WTC11 (cell line): ENCODE results near the gene SLC25A25. TPM values are rescaled to one million over a fixed set of nuclear protein-coding genes. Genes with fewer than 3 reads are reported as not detected.

Source experiments
- ATAC-seq: fragments of 200-7000 bp; cut with Tn5 transposase; 2 replicates; pipeline ENCODE4 v1.10.0; 2021; ENCODE audit warnings: mild to moderate bottlenecking, moderate library complexity
- CTCF ChIA-PET: fragments of 300-600 bp; sonication (Branson Sonifier 250); formaldehyde crosslinking; loops from one replicate; lab custom pipeline; 2021; ENCODE audit warnings: antibody characterized with exemption; lab: Charles Lee
- POLR2A ChIA-PET: fragments of 350-600 bp; sonication (Branson Sonifier 250); formaldehyde crosslinking; loops from one replicate; lab custom pipeline; 2021; ENCODE audit warnings: antibody characterized with exemption; lab: Charles Lee
- DNase-seq: peaks from one replicate; pipeline ENCODE4 v3.0.0; 2021; ENCODE audit warnings: low spot score
- H3K27ac Mint-ChIP-seq: 2 replicates; pipeline ENCODE4 v1.8.0; 2021; ENCODE audit warnings: mixed read lengths
- H3K27me3 Mint-ChIP-seq: 2 replicates; pipeline ENCODE4 v1.8.0; 2021; ENCODE audit warnings: low read depth, mild to moderate bottlenecking, moderate library complexity, mixed read lengths
- H3K36me3 Mint-ChIP-seq: 2 replicates; pipeline ENCODE4 v1.8.0; 2021; ENCODE audit warnings: mixed read lengths
- H3K4me1 Mint-ChIP-seq: 2 replicates; pipeline ENCODE4 v1.8.0; 2022; ENCODE audit warnings: mixed read lengths
- H3K4me3 Mint-ChIP-seq: 2 replicates; pipeline ENCODE4 v1.8.0; 2021; ENCODE audit warnings: mild to moderate bottlenecking, moderate library complexity, mixed read lengths
- H3K9me3 Mint-ChIP-seq: 2 replicates; pipeline ENCODE4 v1.8.0; 2021; ENCODE audit warnings: mixed read lengths
- CREB1 ChIP-seq: sonication (generic); formaldehyde crosslinking; IDR thresholded peaks from 2 replicates; pipeline ENCODE4 v1.8.0; 2023; ENCODE audit warnings: mild to moderate bottlenecking, missing genetic modification reagents
- ESRRA ChIP-seq: sonication (generic); formaldehyde crosslinking; IDR thresholded peaks from 2 replicates; pipeline ENCODE4 v1.8.1; 2022; ENCODE audit warnings: mild to moderate bottlenecking, missing genetic modification reagents, borderline replicate concordance
- ETV6 ChIP-seq: sonication (generic); formaldehyde crosslinking; IDR thresholded peaks from 2 replicates; pipeline ENCODE4 v1.8.1; 2022; ENCODE audit warnings: mild to moderate bottlenecking, missing genetic modification reagents
- FOXK1 ChIP-seq: sonication (generic); formaldehyde crosslinking; IDR thresholded peaks from 2 replicates; pipeline ENCODE4 v1.8.0; 2022; ENCODE audit warnings: mild to moderate bottlenecking, moderate library complexity, missing genetic modification reagents
- IRF2 ChIP-seq: sonication (generic); formaldehyde crosslinking; IDR thresholded peaks from 2 replicates; pipeline ENCODE4 v1.8.0; 2022; ENCODE audit warnings: low read depth, missing genetic modification reagents, borderline replicate concordance
- JUN ChIP-seq: sonication (generic); formaldehyde crosslinking; IDR thresholded peaks from 2 replicates; pipeline ENCODE4 v1.8.0; 2023; ENCODE audit warnings: mild to moderate bottlenecking, missing genetic modification reagents
- MXD4 ChIP-seq: fragments of 250-450 bp; sonication (Bioruptor Pico); IDR thresholded peaks from 2 replicates; pipeline ENCODE4 v1.8.0; 2021; ENCODE audit warnings: mild to moderate bottlenecking, moderate library complexity, borderline replicate concordance
- NFYB ChIP-seq: sonication (generic); formaldehyde crosslinking; conservative IDR thresholded peaks from 2 replicates; pipeline ENCODE4 v1.8.0; 2022; ENCODE audit warnings: low read depth, missing genetic modification reagents
- OVOL2 ChIP-seq: fragments of 250-450 bp; sonication (Bioruptor Pico); IDR thresholded peaks from 2 replicates; pipeline ENCODE4 v1.9.0; 2021; ENCODE audit warnings: mild to moderate bottlenecking, borderline replicate concordance
- RORB ChIP-seq: fragments of 250-450 bp; sonication (Bioruptor Pico); IDR thresholded peaks from 2 replicates; pipeline ENCODE4 v1.9.0; 2021; ENCODE audit warnings: mild to moderate bottlenecking
- SMAD3 ChIP-seq: sonication (generic); formaldehyde crosslinking; IDR thresholded peaks from 2 replicates; pipeline ENCODE4 v1.8.0; 2022; ENCODE audit warnings: missing genetic modification reagents, mild to moderate bottlenecking, borderline replicate concordance
- SP1 ChIP-seq: sonication (generic); formaldehyde crosslinking; conservative IDR thresholded peaks from 2 replicates; pipeline ENCODE4 v1.8.1; 2022; ENCODE audit warnings: missing genetic modification reagents
- TP53 ChIP-seq: sonication (generic); formaldehyde crosslinking; IDR thresholded peaks from 2 replicates; pipeline ENCODE4 v1.8.1; 2023; ENCODE audit warnings: mild to moderate bottlenecking, missing genetic modification reagents
- ZBTB21 ChIP-seq: sonication (generic); formaldehyde crosslinking; IDR thresholded peaks from 2 replicates; pipeline ENCODE4 v1.8.1; 2023; ENCODE audit warnings: mild to moderate bottlenecking, missing genetic modification reagents, borderline replicate concordance
- ZNF671 ChIP-seq: fragments of 250-450 bp; sonication (Bioruptor Pico); IDR thresholded peaks from 2 replicates; pipeline ENCODE4 v1.8.0; 2021; ENCODE audit warnings: mild to moderate bottlenecking
- total RNA-seq: library from RNA; stranded (reverse); gene quantifications from 3 replicates; pipeline ENCODE4 v1.2.3, GENCODE V29; 2021
- TF ChIP-seq, protein P1 (sequence below): fragments of 250-450 bp; sonication (Bioruptor Pico); IDR thresholded peaks from 2 replicates; pipeline ENCODE4 v1.9.0; 2021; ENCODE audit warnings: mild to moderate bottlenecking
- TF ChIP-seq, protein P2 (sequence below): fragments of 250-450 bp; sonication (Bioruptor Pico); IDR thresholded peaks from 2 replicates; pipeline ENCODE4 v1.8.0; 2021; ENCODE audit warnings: mild to moderate bottlenecking
- TF ChIP-seq, protein P3 (sequence below): sonication (generic); formaldehyde crosslinking; IDR thresholded peaks from 2 replicates; pipeline ENCODE4 v1.8.0; 2023; ENCODE audit warnings: missing genetic modification reagents, mild to moderate bottlenecking, borderline replicate concordance
- TF ChIP-seq, protein P4 (sequence below): sonication (generic); formaldehyde crosslinking; IDR thresholded peaks from 2 replicates; pipeline ENCODE4 v1.8.1; 2022; ENCODE audit warnings: missing genetic modification reagents, borderline replicate concordance
- TF ChIP-seq, protein P5 (sequence below): fragments of 250-450 bp; sonication (Bioruptor Pico); IDR thresholded peaks from 2 replicates; pipeline ENCODE4 v1.9.0; 2021; ENCODE audit warnings: moderate library complexity, mild to moderate bottlenecking, inconsistent platforms, borderline replicate concordance
- TF ChIP-seq, protein P6 (sequence below): sonication (generic); formaldehyde crosslinking; IDR thresholded peaks from 2 replicates; pipeline ENCODE4 v1.8.1; 2023; ENCODE audit warnings: mild to moderate bottlenecking, missing genetic modification reagents, borderline replicate concordance
- TF ChIP-seq, protein P7 (sequence below): sonication (generic); formaldehyde crosslinking; IDR thresholded peaks from 2 replicates; pipeline ENCODE4 v1.8.0; 2023; ENCODE audit warnings: missing genetic modification reagents
- TF ChIP-seq, protein P8 (sequence below): sonication (generic); formaldehyde crosslinking; IDR thresholded peaks from 2 replicates; pipeline ENCODE4 v1.8.0; 2022; ENCODE audit warnings: mild to moderate bottlenecking, missing genetic modification reagents

The SLC25A25 gene
- total RNA-seq, 1 experiment from 2014 or later, result 17.4 TPM

DNA sequence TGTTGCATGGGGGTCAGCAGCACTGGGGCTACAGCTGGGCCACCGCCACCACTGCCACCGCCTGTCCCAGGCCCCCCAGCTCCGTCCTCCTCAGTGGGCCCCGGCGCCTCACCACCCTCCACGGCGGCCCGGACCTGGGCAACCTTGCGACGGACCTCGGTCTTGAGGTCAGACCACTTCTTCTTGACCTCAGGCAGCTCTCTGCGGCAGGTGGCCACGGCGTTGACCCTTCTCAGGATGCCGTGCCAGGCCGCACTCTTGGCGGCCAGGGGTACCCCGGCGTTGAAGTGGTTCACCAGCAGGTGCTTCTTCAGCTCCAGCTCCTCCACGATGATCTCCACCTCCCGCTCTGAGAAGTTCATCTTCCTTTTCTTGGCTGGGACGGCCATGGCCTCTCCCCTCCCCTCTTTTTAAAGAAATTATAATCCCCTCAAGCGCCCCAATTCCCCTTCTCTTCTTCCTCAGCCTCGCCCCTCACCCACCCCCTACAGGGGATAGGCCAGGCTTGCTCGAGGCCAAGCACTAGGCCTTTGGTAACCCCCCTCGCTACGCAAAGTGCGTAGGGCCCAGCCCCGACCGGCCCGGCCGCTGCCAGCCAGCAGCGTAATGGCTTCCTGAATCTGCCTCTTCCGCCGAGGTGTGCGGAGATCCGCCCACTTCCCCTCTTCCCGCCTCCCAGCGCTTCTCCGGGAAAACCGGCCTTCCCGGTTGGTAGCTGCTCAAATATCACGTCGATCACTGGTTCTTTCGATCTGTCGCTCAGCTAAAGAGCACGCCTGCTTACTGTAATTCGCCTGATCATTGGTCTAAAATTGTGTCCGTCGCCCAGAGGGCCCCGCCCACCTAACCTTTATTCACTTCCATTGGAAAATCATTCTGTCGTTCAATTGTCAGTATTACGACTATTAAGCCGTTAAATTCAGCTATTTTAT lies 1.1 kb upstream of the SLC25A25 start, which contains the start of gene NAIF1:
TSS of gene NAIF1 (minus strand) at position 608 of the 932 bp plus-strand sequence. CDS start at position 389, 219 bp downstream.
- peak; percentile 78 for ATAC-seq
- no peaks in the 10 kb centered on the region for H3K27me3 Mint-ChIP-seq
- H3K9me3 Mint-ChIP-seq, result no peaks in the 10 kb centered on the region
- ChIA-PET CTCF (interaction anchor here (0.6 to 3.5 kb wide), 21 partner anchors 10 to 563 kb away, joined by 3 to 31 read pairs (median 4); partner anchors contain the start of gene PIP5KL1), POLR2A (interaction anchor here (0.5 to 2.2 kb wide), 10 partner anchors 16 to 435 kb away, joined by 3 to 11 read pairs (median 4); no protein-coding TSS in a partner anchor)
- H3K27ac Mint-ChIP-seq, result no peak within 1 kb of the TSS
- DNase-seq, result peak; percentile 98
- no peaks in the 10 kb centered on the region; the same call in 1 of the 2 replicates for H3K36me3 Mint-ChIP-seq
- peak within 1 kb of the TSS; percentile 85; the same call in 1 of the 2 replicates for H3K4me3 Mint-ChIP-seq
- peaks cover 28% of the 10 kb centered on the region for H3K4me1 Mint-ChIP-seq
- TF ChIP-seq, protein P1, sequence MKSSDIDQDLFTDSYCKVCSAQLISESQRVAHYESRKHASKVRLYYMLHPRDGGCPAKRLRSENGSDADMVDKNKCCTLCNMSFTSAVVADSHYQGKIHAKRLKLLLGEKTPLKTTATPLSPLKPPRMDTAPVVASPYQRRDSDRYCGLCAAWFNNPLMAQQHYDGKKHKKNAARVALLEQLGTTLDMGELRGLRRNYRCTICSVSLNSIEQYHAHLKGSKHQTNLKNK (CRISPR knock-in tag), result no peak
- TF ChIP-seq CREB1 (CRISPR knock-in tag) (no peak), MXD4 (CRISPR knock-in tag) (no peak), FOXK1 (CRISPR knock-in tag) (no peak), TP53 (CRISPR knock-in tag) (no peak), IRF2 (CRISPR knock-in tag) (no peak), SMAD3 (no peak), ETV6 (CRISPR knock-in tag) (0 out of 2 replicates have a peak, but pooled peaks have one; percentile 14), SP1 (CRISPR knock-in tag) (peak; percentile 98), NFYB (CRISPR knock-in tag) (peak; percentile 95), JUN (CRISPR knock-in tag) (no peak), ESRRA (CRISPR knock-in tag) (no peak), ZNF671 (CRISPR knock-in tag) (no peak), RORB (CRISPR knock-in tag) (no peak), OVOL2 (no peak), ZBTB21 (CRISPR knock-in tag) (no peak)
- TF ChIP-seq, protein P2, sequence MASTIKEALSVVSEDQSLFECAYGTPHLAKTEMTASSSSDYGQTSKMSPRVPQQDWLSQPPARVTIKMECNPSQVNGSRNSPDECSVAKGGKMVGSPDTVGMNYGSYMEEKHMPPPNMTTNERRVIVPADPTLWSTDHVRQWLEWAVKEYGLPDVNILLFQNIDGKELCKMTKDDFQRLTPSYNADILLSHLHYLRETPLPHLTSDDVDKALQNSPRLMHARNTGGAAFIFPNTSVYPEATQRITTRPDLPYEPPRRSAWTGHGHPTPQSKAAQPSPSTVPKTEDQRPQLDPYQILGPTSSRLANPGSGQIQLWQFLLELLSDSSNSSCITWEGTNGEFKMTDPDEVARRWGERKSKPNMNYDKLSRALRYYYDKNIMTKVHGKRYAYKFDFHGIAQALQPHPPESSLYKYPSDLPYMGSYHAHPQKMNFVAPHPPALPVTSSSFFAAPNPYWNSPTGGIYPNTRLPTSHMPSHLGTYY, result no peak
- TF ChIP-seq, protein P3, sequence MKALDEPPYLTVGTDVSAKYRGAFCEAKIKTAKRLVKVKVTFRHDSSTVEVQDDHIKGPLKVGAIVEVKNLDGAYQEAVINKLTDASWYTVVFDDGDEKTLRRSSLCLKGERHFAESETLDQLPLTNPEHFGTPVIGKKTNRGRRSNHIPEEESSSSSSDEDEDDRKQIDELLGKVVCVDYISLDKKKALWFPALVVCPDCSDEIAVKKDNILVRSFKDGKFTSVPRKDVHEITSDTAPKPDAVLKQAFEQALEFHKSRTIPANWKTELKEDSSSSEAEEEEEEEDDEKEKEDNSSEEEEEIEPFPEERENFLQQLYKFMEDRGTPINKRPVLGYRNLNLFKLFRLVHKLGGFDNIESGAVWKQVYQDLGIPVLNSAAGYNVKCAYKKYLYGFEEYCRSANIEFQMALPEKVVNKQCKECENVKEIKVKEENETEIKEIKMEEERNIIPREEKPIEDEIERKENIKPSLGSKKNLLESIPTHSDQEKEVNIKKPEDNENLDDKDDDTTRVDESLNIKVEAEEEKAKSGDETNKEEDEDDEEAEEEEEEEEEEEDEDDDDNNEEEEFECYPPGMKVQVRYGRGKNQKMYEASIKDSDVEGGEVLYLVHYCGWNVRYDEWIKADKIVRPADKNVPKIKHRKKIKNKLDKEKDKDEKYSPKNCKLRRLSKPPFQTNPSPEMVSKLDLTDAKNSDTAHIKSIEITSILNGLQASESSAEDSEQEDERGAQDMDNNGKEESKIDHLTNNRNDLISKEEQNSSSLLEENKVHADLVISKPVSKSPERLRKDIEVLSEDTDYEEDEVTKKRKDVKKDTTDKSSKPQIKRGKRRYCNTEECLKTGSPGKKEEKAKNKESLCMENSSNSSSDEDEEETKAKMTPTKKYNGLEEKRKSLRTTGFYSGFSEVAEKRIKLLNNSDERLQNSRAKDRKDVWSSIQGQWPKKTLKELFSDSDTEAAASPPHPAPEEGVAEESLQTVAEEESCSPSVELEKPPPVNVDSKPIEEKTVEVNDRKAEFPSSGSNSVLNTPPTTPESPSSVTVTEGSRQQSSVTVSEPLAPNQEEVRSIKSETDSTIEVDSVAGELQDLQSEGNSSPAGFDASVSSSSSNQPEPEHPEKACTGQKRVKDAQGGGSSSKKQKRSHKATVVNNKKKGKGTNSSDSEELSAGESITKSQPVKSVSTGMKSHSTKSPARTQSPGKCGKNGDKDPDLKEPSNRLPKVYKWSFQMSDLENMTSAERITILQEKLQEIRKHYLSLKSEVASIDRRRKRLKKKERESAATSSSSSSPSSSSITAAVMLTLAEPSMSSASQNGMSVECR (CRISPR knock-in tag), result no peak
- TF ChIP-seq, protein P4, sequence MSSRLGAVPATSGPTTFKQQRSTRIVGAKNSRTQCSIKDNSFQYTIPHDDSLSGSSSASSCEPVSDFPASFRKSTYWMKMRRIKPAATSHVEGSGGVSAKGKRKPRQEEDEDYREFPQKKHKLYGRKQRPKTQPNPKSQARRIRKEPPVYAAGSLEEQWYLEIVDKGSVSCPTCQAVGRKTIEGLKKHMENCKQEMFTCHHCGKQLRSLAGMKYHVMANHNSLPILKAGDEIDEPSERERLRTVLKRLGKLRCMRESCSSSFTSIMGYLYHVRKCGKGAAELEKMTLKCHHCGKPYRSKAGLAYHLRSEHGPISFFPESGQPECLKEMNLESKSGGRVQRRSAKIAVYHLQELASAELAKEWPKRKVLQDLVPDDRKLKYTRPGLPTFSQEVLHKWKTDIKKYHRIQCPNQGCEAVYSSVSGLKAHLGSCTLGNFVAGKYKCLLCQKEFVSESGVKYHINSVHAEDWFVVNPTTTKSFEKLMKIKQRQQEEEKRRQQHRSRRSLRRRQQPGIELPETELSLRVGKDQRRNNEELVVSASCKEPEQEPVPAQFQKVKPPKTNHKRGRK (CRISPR knock-in tag), result no peak
- TF ChIP-seq, protein P5, sequence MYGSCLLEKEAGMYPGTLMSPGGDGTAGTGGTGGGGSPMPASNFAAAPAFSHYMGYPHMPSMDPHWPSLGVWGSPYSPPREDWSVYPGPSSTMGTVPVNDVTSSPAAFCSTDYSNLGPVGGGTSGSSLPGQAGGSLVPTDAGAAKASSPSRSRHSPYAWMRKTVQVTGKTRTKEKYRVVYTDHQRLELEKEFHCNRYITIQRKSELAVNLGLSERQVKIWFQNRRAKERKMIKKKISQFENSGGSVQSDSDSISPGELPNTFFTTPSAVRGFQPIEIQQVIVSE (CRISPR knock-in tag), result no peak
- TF ChIP-seq, protein P6, sequence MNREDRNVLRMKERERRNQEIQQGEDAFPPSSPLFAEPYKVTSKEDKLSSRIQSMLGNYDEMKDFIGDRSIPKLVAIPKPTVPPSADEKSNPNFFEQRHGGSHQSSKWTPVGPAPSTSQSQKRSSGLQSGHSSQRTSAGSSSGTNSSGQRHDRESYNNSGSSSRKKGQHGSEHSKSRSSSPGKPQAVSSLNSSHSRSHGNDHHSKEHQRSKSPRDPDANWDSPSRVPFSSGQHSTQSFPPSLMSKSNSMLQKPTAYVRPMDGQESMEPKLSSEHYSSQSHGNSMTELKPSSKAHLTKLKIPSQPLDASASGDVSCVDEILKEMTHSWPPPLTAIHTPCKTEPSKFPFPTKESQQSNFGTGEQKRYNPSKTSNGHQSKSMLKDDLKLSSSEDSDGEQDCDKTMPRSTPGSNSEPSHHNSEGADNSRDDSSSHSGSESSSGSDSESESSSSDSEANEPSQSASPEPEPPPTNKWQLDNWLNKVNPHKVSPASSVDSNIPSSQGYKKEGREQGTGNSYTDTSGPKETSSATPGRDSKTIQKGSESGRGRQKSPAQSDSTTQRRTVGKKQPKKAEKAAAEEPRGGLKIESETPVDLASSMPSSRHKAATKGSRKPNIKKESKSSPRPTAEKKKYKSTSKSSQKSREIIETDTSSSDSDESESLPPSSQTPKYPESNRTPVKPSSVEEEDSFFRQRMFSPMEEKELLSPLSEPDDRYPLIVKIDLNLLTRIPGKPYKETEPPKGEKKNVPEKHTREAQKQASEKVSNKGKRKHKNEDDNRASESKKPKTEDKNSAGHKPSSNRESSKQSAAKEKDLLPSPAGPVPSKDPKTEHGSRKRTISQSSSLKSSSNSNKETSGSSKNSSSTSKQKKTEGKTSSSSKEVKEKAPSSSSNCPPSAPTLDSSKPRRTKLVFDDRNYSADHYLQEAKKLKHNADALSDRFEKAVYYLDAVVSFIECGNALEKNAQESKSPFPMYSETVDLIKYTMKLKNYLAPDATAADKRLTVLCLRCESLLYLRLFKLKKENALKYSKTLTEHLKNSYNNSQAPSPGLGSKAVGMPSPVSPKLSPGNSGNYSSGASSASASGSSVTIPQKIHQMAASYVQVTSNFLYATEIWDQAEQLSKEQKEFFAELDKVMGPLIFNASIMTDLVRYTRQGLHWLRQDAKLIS, result no peak
- TF ChIP-seq, protein P7, sequence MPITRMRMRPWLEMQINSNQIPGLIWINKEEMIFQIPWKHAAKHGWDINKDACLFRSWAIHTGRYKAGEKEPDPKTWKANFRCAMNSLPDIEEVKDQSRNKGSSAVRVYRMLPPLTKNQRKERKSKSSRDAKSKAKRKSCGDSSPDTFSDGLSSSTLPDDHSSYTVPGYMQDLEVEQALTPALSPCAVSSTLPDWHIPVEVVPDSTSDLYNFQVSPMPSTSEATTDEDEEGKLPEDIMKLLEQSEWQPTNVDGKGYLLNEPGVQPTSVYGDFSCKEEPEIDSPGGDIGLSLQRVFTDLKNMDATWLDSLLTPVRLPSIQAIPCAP (CRISPR knock-in tag), result no peak
- TF ChIP-seq, protein P8, sequence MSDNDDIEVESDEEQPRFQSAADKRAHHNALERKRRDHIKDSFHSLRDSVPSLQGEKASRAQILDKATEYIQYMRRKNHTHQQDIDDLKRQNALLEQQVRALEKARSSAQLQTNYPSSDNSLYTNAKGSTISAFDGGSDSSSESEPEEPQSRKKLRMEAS (CRISPR knock-in tag), result peak; percentile 47; the same call in 1 of the 2 replicates
